HG03045 (cell line): ENCODE measurements around the gene WEE2.
"Not testable (repeated sequence)": the region's sequence is repeated elsewhere in the genome, so short reads cannot be mapped to it uniquely, and the experiment has no call there.

Experiments used
- ATAC-seq: cut with Tn5 transposase; IDR thresholded peaks from one replicate; pipeline ENCODE4 v1.9.1; 2021; ENCODE audit warnings: mild to moderate bottlenecking, moderate library complexity; ENCODE audit not compliant: unreplicated experiment

Gene WEE2

DNA sequence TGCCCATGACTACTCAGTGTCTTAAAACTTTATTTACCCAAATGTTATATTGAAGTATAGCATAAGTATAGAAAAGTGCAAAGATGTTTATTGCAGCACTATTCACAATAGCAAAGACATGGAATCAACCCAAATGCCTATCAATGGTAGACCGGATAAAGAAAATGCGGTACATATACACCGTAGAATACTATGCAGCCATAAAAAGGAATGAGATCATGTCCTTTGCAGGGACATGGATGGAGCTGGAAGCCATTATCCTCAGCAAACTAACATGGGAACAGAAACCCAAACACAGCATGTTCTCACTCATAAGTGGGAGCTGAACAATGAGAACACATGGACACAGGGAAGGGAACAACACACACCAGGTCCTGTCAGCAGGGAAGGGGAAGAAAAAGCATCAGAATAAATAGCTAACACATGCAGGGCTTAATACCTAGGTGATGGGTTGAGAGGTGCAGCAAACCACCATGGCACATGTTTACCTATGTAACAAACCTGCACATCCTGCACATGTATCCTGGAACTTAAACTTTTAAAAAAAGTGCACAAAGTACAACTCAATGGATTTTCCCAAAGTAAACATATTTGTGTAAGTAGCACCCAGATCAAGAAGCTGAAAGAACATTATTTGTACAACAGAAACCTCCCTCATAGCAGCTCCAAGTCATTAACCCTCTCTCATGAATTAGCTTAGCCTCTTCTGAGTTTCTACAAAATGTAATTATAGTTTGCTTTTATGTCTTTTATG is 18.9 kb upstream of the WEE2 start:
- ATAC-seq, result not testable (repeated sequence)

DNA sequence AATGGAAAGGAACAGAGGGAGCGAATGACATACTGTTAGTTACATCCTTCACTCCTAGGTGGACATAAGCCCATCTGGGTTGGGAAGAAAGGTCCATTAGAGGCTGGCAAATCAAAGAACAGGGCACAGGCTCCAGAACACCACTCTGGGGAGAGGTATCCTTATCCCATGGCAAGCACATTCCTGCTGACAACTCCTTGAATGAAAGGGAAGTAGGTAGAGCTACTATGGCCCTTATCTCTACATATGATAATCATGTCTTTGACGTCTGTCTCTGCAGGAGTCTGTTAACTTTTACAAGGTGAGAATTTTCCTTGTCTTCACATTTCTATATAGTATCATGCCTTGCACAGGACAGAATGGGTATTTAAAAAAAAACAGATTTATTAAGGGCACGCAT is 16.6 kb upstream of the WEE2 start:
- no peak for ATAC-seq

DNA sequence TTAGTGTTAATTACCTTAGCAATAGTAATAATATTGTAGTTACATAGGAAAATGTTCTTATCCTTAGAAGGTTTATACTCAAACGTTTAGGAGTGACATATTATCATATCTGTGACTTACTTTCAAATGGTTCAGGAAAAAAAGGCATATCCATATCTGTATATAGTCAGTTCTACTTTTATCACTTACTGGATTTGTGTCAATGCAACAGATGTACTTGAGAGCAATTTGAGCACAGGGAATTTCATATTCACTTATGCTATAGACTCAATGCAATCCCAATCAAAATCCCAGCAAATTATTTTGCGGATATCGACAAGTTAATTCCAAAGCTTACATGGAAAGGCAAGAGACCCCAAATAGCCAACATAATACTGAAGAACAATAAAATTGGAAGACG is 16.2 kb upstream of the WEE2 start:
- no peak for ATAC-seq

DNA sequence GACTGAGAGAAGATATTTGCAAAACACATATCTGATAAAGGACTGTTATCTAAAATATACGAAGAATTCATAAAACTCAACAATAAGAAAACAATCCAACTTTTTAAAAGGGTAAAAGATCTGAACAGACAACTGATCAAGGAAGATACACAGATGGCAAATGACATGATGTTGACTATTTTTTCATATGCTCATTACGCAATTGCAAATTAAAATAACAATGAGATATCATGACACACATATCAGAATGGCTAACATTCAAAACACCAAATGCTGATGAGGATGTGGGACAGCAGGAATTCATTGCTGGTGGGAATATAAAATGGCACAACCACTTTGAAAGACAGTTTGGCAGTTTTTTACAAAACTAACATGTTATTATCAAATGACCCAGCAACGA is 15.1 kb upstream of the WEE2 start:
- no peak for ATAC-seq

DNA sequence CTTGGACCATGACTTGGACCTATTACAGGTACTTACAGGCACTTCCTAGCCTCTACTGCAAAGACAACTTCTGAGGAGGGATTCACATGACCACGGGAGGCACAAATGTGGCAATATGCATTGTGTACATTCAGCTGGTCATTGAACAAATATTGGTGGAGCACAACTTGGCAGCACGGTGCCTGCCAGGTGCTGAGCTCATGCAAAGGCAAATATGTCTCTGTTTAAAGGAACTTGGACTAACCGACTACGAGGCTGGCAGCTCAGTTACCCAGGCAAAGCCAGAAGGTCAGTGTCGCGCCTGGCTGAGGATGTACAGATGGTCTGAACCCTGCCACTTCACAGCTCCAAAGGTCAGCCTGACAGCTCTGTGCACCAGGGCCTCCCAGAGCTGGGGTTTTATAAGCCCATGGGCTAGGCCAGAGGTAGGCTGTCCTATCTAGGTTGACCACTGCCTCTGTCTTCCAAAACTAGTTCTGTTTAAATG is 12.3 kb upstream of the WEE2 start:
- no peak for ATAC-seq

DNA sequence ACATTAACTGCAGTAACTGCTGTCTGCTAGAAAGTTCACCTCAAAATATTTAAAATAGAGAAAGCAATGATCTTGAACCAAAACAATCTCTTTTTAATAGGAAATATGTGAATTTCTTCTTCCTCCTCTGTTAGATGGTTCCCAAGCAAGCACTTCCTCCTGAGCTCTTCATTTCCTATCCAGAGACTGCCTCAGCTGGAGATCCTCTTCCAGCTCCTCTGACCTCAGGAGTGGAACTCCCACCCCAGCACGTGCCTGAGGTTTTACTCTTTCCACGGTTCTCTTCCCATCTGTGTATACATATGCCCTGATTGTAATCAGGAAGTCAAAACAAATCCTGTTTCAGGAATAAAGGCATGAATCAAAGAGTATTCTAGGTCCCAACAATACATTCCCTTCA is 11.8 kb upstream of the WEE2 start:
- no peak for ATAC-seq

DNA sequence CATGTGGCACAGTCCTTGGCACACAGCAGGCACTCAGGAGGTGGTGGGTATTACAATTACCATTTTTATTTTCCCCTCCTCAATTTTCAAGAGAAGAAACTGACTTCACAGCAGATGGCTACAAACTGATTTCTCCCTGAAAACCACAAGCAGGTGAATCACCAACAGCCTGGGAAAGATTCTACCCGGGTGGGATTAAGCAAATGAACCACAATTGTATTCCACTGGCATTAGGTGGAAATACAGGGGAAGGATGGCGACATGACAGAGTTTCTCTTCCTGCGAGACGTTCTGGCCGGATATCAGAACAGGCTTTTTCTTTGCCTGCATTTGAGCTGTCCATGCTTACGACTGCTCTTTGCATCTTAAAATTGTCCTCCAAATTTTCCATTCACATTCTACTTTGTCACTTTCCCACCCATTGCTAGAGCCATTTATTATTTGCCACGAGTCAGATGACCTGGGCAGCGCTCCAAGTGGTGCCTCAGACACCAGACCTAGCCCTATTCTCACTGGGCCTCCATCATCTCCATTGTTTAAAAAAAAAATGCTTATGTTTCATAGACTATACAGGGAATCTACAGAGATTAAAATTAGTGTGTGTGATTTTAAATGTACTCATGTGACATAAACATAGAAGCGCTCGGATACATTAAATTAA is 10.8 kb upstream of the WEE2 start:
- ATAC-seq, result no peak

DNA sequence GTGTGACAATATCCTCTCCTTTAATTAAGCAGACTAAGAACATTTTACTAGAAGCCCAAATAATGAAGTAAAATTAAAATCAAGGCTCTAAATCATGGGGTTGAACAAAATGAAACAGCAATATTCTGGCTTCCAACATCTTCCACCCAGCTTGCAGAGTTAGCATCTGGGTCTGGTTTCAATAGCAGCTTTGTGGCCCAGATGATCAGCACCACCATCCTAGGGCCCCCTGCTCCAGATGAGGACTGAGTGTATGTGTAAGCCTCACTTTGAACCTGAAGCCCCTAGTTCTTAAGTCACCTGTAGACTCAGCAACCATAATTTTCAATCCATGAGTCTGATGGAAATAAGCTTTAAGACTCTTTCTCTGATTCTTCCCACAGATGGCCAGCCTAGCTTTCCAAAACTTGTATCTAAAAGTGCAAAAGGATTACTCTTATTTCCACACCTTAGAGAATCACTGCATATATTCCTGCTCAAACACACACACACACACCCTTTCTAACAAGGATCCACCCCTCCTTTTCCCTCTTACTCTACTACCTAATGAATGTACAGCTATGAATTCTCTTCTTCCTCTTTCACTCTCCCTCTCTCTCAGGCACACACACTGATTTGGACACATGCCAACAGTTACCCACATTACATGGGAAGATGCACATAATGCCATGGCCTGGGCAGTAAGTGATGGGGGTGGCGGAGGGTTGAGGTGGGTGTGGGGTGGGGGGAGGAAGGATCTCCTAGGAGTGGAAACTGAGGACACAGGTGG is 9.7 kb upstream of the WEE2 start:
- ATAC-seq, result no peak

DNA sequence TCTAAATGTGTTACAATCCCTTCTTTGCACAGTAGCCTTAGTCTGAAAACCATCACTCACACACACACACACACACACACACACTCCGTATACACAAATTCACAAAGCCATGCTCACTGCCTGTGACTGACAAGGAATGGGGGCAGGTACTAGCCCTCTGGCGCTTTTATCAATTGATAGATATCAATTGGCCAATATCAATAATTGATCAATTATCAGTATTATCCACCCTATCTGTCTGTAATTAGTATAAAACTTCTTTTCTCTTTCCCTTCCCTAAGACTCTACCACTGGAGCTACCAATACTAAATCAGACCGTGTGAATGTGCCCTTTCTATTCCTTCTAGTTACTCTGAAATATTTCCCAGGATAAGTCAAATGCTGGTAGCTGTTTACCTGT is 8.3 kb upstream of the WEE2 start:
- ATAC-seq, result no peak

DNA sequence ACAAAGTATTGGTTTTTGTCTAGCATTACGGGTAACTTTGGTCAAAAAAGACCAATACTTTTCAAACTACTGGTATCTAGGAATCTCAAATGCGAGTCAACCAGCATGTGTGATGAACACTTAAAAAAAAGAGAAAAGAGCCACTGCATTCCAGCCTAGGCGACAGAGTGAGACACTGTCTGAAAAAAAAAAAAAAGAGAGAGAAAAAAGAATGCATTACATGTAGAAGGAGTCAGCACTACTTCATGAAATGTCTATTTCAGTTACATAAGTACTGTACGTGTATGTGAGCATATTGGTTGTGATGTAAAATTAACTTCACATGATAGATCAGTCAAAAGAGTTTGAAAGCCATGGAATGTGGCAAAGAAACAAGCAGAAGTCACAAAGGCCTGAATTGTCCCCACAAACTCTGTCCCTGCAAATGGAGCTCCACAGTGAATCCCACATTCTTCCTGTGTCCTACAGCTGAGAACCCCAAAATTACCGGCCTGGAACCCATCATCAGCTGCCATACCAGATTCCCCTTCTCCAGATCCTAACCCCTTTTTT is 7.8 kb upstream of the WEE2 start:
- ATAC-seq, result no peak

DNA sequence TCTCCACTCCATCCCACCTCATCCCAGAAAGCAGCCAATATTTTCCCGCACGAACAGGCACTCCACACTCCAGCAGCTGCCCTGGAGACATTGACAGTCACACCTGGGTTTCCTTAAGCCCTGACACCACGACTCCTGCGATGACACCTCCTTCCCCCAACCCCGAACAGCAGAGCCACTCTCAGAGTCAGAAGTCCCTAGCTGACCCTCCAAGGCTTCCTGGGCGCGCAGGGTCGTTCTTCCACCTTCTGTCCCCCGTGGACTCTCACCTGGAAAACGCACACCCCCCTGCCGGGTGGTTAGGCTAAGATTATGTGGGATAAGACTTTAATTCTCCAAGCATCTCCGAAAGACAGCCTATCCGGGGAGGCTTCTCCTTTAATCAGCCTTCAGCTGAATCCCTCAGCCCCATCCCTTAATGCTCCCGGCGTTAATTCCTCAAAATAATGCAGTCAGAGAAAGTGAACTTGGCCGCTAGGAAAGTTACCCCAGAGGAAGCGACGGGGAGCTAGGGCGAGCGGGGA is 7.2 kb upstream of the WEE2 start:
- ATAC-seq, result no peak

DNA sequence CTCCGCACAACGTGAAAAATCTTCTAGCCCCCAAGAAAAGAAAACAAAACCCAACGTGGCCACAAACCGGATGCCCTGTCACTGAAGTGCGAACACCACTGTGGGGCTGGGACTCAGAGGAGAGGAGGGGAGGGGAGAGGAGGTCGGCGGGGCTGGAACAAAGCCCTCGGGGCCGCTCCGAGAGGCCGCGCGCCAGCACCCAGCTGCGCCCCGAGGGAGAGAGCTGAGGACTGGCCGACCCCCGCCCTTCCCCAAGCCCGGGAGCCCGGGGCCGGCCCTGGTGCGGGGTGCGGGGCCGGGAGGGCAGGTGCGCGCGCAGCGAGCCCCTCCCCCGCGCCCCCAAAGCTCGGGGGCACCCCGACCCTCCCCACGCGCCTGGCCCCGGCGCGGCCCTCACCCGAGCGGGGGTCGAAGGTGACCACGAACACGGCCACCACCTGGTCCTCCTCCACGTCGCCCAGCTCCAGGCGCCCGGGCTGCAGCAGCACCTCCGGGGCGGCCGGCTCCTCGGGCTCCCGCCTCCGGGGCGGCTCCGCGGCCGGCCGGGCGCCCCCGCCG is 6.6 kb upstream of the WEE2 start:
- peak; percentile 85 for ATAC-seq

DNA sequence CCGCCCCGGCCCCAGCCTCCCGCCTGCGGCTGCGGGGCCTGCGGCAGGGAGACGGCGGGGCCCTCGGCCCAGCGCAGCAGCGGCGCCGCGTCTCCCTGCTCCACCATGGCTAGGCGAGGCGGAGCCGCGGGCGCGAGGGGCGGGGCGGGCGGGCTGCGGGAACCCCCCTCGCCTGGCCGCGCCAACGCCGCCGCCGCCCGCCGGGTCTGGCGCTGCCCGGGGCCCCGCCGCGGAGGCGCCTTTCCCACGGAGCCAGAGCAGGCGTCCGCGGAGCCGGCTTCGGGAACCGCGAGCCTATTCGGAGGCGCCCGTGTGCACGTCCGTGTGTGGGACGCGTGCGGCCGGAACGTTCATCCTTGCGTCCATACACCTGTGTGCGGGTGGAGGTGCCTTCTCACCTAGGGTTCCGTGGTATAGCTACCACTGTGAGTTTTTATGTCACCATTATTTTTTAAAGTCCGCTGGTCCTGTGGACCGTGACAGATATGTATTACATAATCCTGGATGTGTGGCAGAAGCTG is 6.0 kb upstream of the WEE2 start, which contains the start of gene DENND11:
Gene DENND11, minus strand, starts transcription at position 120 of the 521 bp plus-strand sequence. Its CDS starts 13 bp downstream, at position 107.
- peak; percentile 86 for ATAC-seq

DNA sequence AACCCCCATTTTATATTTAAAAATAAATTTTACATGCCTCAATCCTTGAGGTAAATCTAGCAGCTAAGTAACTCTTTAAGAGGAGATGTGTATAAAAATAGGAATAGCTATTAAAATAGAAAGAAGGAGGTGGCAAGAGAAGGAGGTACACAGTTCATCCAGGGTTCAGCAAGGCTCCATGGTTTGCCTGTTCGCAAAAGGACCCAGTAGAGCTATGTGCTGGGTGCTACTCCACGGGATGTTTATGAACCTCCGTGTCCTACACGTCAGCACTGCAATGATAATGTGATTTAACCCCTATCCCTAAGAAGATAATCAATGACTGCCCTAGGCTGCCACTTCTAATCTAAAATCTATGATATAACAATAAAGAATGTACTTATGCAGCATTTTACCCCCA is 5.3 kb upstream of the WEE2 start:
- no peak for ATAC-seq

DNA sequence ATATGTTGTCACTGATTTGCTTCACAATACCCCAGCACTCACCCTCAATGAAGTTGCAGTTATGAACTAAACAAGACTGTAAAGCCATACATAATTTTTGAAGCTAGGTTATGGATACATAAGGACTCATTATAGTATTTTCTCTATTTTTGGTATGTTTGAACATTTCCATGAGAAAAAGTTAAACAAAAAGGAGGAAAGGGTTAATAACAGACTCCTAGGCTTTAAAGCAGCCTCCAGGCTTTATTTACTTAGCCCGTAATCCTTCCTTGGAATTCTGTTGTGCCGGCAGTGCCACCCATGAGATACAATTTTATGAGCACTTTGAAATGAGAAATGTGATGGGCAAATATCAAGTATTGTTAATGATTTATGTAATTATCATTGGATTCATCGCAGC is 4.0 kb upstream of the WEE2 start:
- no peak for ATAC-seq

DNA sequence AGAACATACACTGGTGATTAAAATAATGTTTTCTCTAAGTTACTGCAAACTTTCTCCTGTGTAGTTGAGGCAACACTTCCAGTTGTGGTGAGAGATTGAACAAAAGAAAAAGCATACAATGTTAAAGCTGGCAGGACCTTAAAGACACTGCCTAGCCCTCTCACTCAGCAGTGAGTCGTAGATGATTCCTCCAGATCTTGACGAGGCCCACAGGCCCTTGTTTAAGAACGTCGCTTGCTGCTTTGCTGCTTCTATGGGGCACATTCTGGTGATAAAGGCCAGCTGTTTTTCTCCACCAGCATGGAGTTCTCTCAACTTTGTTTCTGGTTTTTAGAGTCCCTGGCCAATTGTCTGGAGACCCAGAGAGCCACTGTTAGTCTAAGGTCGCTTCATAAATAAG is 3.4 kb upstream of the WEE2 start:
- ATAC-seq, result no peak

DNA sequence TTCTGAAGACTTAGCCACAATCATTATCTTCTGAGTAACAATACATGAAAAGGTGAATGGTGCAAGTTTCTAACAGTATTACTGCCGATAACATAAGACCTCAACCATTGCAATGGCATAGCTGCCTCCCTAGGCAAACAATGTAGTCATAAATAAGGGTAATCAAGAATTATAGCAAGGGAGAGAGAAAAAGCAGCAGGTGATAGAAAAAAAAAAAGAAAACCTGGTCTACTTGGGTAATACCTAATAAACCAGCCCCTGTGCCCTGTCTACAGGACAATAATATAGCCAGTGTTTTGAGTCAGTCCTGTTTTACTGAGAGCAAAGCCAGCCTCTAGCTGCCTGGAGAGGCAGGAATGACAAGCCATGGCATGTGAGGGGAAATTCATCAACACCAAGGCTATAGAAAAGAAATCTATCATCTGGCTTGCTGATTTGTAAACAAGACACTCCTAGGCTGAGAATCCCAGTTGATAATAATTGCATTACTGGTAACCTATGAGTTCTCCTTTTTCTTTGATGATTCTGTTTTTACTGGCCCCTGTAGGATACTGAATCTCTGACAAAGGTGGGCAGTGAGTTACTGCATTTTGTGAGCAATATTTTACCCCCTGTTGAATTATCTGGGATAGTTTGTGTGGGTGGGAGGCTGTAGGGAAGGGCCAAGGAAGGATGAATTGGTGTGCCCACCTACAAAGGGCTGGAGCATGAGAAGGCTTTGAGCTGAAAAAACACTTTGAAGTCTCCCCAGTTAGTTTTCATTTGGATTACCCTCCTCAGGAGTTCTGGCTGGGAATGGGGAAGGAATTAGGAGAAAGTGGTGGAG is 1.7 kb upstream of the WEE2 start:
- no peak for ATAC-seq

DNA sequence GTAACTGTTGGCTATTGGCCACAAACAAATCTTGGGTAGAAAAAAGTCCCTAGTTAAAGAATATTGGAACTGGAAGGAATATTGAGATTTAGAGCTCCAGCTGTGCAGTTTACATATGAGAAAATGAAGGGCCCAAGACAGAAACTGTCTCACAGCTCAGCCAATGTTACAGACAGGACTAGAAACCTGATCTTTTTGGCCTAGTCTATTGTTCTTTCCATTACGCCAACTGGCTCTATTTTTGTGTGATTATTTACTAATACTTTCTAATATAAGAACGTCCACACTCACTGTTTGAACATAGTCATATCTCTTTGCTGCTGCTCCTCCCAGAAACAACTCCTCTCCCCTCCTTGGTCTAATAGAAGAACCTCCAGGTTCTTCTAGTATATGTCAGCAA is 1.2 kb downstream of the WEE2 start:
- ATAC-seq, result no peak

DNA sequence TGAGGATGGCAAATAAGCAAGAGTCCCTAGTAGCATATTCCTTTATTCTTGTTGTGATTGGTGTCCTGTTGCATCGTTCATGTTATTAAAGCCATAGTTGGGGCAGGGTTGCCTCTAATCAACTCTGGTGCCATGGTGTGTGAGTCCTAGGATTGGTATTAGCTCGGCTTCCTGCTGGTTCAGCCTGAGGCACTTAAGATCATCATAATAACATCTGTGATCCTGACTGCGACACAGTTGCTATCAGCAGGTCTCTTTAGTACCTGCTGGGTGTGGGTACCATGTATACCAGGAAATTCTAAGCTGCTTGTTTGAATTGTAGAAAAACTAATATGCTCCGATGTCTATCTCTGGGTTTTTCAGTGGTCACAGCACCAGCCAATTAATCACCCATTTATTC is 1.6 kb downstream of the WEE2 start:
- no peak for ATAC-seq

DNA sequence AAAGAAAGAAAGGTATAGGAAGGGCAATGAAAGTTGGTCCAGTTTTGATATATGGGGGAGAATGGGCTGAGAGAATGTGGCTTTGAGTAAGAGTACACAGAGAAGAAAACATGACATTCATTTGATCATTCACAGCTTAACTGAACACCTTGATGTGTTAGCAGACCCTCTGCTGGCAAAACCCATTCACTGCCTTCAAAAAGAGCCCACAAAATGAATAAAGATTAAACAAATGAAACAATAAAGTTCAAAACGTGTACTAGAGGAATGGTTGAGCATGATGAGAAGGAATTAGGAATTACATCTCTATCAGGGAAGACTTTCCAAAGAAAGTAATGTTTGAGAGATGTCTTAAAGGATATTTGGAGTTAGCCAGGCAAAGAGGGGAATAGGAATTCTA is 2.1 kb downstream of the WEE2 start:
- ATAC-seq, result no peak
